ENCODE data around the gene RELA. TPM values are rescaled to one million over a fixed set of nuclear protein-coding genes. Genes with fewer than 3 reads are reported as not detected.
A peak's percentile ranks its signal among the peaks of the same experiment; 100 is the strongest.

Gene RELA
- total RNA-seq, 1 experiment from 2014 or later: 83.0 TPM

- H3K9me3 Mint-ChIP-seq (ENCODE audit: unreplicated experiment): no peaks in the 10 kb centered on the region
- peaks cover 22% of the 10 kb centered on the region for H3K36me3 Mint-ChIP-seq (ENCODE audit: insufficient read depth, unreplicated experiment)
- CTCF ChIA-PET: interaction anchor here (0.6 to 2.0 kb wide), 5 partner anchors 39 to 408 kb away, joined by 3 to 11 read pairs (median 4); partner anchors contain the start of gene FAM89B
Observed at GRCh38 chr11:65615229-65615949, 47.3 kb downstream of the RELA start, which contains the start of gene PCNX3. TSS of gene PCNX3 (plus strand) at chr11:65615776. CDS start at chr11:65616312, 536 bp downstream.

GRCh38 chr11:65613091-65613928 lies 49.4 kb downstream of the RELA start:
- peaks cover 39% of the 10 kb centered on the region for H3K4me1 Mint-ChIP-seq (ENCODE audit: insufficient read depth, unreplicated experiment)
- H3K9me3 Mint-ChIP-seq (ENCODE audit: unreplicated experiment): no peaks in the 10 kb centered on the region
- no peaks in the 10 kb centered on the region for H3K27me3 Mint-ChIP-seq (ENCODE audit: insufficient read depth, unreplicated experiment)
- ChIA-PET POLR2A (interaction anchor here (1.0 to 6.9 kb wide), 16 partner anchors 8 to 245 kb away, joined by 3 to 103 read pairs (median 4); partner anchors contain the start of genes CFL1, EHBP1L1, FAM89B and FRMD8), CTCF (interaction anchor here (0.9 to 1.5 kb wide), 4 partner anchors 20 to 167 kb away, joined by 4 to 9 read pairs (median 6); no protein-coding TSS in a partner anchor)
- intact Hi-C loops (cut with micrococcal nuclease): no loop called here
- H3K4me3 Mint-ChIP-seq (ENCODE audit: unreplicated experiment): peak overlapping the region; percentile 91
- H3K27ac Mint-ChIP-seq (ENCODE audit: low read depth, unreplicated experiment): peak overlapping the region; percentile 96
- no TSS peak for BruUV-seq (replicated peaks)
- no peak for DNase-seq (ENCODE audit: unreplicated experiment)
- no peak for TF ChIP-seq CTCF (IDR thresholded peaks at IDR 0.05; ENCODE audit: unreplicated experiment)
- H3K36me3 Mint-ChIP-seq (ENCODE audit: insufficient read depth, unreplicated experiment): peaks cover 19% of the 10 kb centered on the region

More at GRCh38 chr11:65615229-65615949, 47.3 kb downstream of the RELA start, which contains the start of gene PCNX3:
- Mint-ChIP-seq H3K4me1 (ENCODE audit: insufficient read depth, unreplicated experiment) (peaks cover 26% of the 10 kb centered on the region), H3K4me3 (ENCODE audit: unreplicated experiment) (peak within 1 kb of the TSS; percentile 91), H3K27me3 (ENCODE audit: insufficient read depth, unreplicated experiment) (no peaks in the 10 kb centered on the region), H3K27ac (ENCODE audit: low read depth, unreplicated experiment) (peak within 1 kb of the TSS; percentile 96)
- POLR2A ChIA-PET: interaction anchor here (0.6 to 6.9 kb wide), 50 partner anchors 10 to 1968 kb away, joined by 3 to 103 read pairs (median 4); partner anchors contain the start of genes BANF1, CCDC85B, CFL1 and EHBP1L1
- no peak for TF ChIP-seq CTCF (IDR thresholded peaks at IDR 0.05; ENCODE audit: unreplicated experiment)
- no TSS peak for BruUV-seq (replicated peaks)
- peak; percentile 100 for DNase-seq (ENCODE audit: unreplicated experiment)
- intact Hi-C loops (cut with micrococcal nuclease): loop anchor here (1.0 to 5.0 kb wide), 2 partner anchors 37 to 38 kb away; no protein-coding TSS in a partner anchor

GRCh38 chr11:65612691-65613090 lies 50.0 kb downstream of the RELA start:
- TF ChIP-seq CTCF (IDR thresholded peaks at IDR 0.05; ENCODE audit: unreplicated experiment): no peak
- Mint-ChIP-seq H3K27me3 (ENCODE audit: insufficient read depth, unreplicated experiment) (no peaks in the 10 kb centered on the region), H3K36me3 (ENCODE audit: insufficient read depth, unreplicated experiment) (peaks cover 24% of the 10 kb centered on the region), H3K4me1 (ENCODE audit: insufficient read depth, unreplicated experiment) (peaks cover 39% of the 10 kb centered on the region), H3K4me3 (ENCODE audit: unreplicated experiment) (peak overlapping the region; percentile 91), H3K9me3 (ENCODE audit: unreplicated experiment) (no peaks in the 10 kb centered on the region), H3K27ac (ENCODE audit: low read depth, unreplicated experiment) (peak overlapping the region; percentile 96)
- no peak for DNase-seq (ENCODE audit: unreplicated experiment)
- intact Hi-C loops (cut with micrococcal nuclease): no loop called here
- BruUV-seq (replicated peaks): no TSS peak
- CTCF ChIA-PET: interaction anchor here (1.2 to 1.5 kb wide), 3 partner anchors 19 to 71 kb away, joined by 4 to 9 read pairs (median 7); no protein-coding TSS in a partner anchor
- POLR2A ChIA-PET: interaction anchor here (0.7 to 6.9 kb wide), 8 partner anchors 8 to 245 kb away, joined by 3 to 103 read pairs (median 3); partner anchors contain the start of genes CFL1, EHBP1L1, FAM89B and RELA

Data from MCF 10A (cell line).